GM12878 (cell line): ENCODE results near the gene FUT8. TPM values are rescaled to one million over a fixed set of nuclear protein-coding genes. Genes with fewer than 3 reads are reported as not detected.

ENCODE experiments used
- ATAC-seq: fragments of 200-7000 bp; cut with Tn5 transposase; 3 replicates; pipeline ENCODE4 v1.9.1; 2020; ENCODE audit warnings: mild to moderate bottlenecking, moderate library complexity
- BruUV-seq: library from RNA; stranded (reverse); fragments of 400-500 nt; replicated peaks from 2 replicates; lab custom pipeline; 2021; lab: Mats Ljungman, UMichigan
- CTCF ChIA-PET: fragments of 300-600 bp; sonication (Branson Sonifier 250); formaldehyde crosslinking; extraction: SDS; loops from one replicate; lab custom pipeline; 2021; ENCODE audit warnings: inconsistent platforms; lab: Yijun Ruan, JAX
- POLR2A ChIA-PET: fragments of 350-600 bp; formaldehyde crosslinking; extraction: SDS; loops from one replicate; lab custom pipeline; 2021; ENCODE audit warnings: inconsistent platforms; lab: Charles Lee
- RAD21 ChIA-PET: fragments of 300-600 bp; sonication (Branson Sonifier 250); formaldehyde crosslinking; loops from one replicate; lab custom pipeline; 2023; ENCODE audit warnings: antibody characterized with exemption; ENCODE audit not compliant: unreplicated experiment; lab: Charles Lee
- SMC1A ChIA-PET: fragments of 300-600 bp; sonication (Branson Sonifier 250); formaldehyde crosslinking; loops from one replicate; lab custom pipeline; 2023; ENCODE audit not compliant: unreplicated experiment, uncharacterized antibody; lab: Charles Lee
- DNase-seq: peaks from one replicate; pipeline ENCODE4 v3.0.0-alpha.2; 2011; ENCODE audit warnings: low read depth, low spot score
- FAIRE-seq: peaks from 3 replicates; lab custom pipeline; 2011; peaks lifted over from hg19 to GRCh38; lab: Jason Lieb, UNC
- H2AFZ ChIP-seq: 2 replicates; pipeline ENCODE4 v1.6.0; 2011; ENCODE audit warnings: low read depth, low read length, control low read depth; ENCODE audit not compliant: control insufficient read depth
- H3K27ac ChIP-seq: 2 replicates; pipeline ENCODE4 v1.5.1; 2011; ENCODE audit warnings: control low read depth; ENCODE audit not compliant: control insufficient read depth, insufficient read depth
- H3K27me3 ChIP-seq, 2 experiments: replicated peaks in 1 of 2; 2 replicates each; pipeline versions ENCODE4 v1.6.0 to v1.6.1; 2011; ENCODE audit warnings: low read length in 1 of 2; ENCODE audit not compliant: control insufficient read depth in 2 of 2, insufficient read depth in 2 of 2
- H3K36me3 ChIP-seq, 2 experiments: 2 replicates each; pipeline ENCODE4 v1.5.1; 2011; ENCODE audit warnings: low read length in 1 of 2; ENCODE audit not compliant: control insufficient read depth in 2 of 2, insufficient read depth in 2 of 2
- H3K4me1 ChIP-seq: 2 replicates; pipeline ENCODE4 v1.6.1; 2011; ENCODE audit warnings: mild to moderate bottlenecking, low read length, moderate library complexity, mixed read lengths; ENCODE audit not compliant: control insufficient read depth, insufficient read depth
- H3K4me2 ChIP-seq: 2 replicates; pipeline ENCODE4 v1.6.0; 2011; ENCODE audit warnings: control low read depth; ENCODE audit not compliant: control insufficient read depth, insufficient read depth
- H3K4me3 ChIP-seq: fragments of 200-600 bp; sonication (generic); 2 replicates; pipeline ENCODE4 v1.5.1; 2016
- H3K79me2 ChIP-seq: 2 replicates; pipeline ENCODE4 v1.6.0; 2011; ENCODE audit warnings: low read length; ENCODE audit not compliant: control insufficient read depth, insufficient read depth
- H3K9ac ChIP-seq: 2 replicates; pipeline ENCODE4 v1.8.0; 2011; ENCODE audit warnings: low read length, control low read depth, mixed read lengths; ENCODE audit not compliant: control insufficient read depth, insufficient read depth
- H3K9me3 ChIP-seq: replicated peaks from 3 replicates; pipeline ENCODE4 v1.5.1; 2011; ENCODE audit warnings: mild to moderate bottlenecking, low read length; ENCODE audit not compliant: control insufficient read depth, insufficient read depth
- H4K20me1 ChIP-seq: 2 replicates; pipeline ENCODE4 v1.6.0; 2011; ENCODE audit not compliant: control insufficient read depth, insufficient read depth
- IKZF1 ChIP-seq: fragments of 450-650 bp; conservative IDR thresholded peaks from 2 replicates; pipeline ENCODE4 v1.6.1; 2017; ENCODE audit warnings: antibody characterized with exemption, mild to moderate bottlenecking
- SMC3 ChIP-seq: IDR thresholded peaks from 2 replicates; pipeline ENCODE4 v1.6.1; 2011; ENCODE audit warnings: low read length, improper control_type of control experiment, borderline replicate concordance
- SPI1 ChIP-seq: IDR thresholded peaks from 2 replicates; pipeline ENCODE4 v1.6.1; 2011; ENCODE audit warnings: low read depth, mild to moderate bottlenecking, low read length, moderate library complexity, borderline replicate concordance; ENCODE audit not compliant: insufficient read depth
- ZSCAN29 ChIP-seq: fragments of 450-650 bp; IDR thresholded peaks from 2 replicates; pipeline ENCODE4 v1.6.1; 2017; ENCODE audit warnings: mild to moderate bottlenecking, moderate library complexity
- WGBS: methylation state at CpG from one replicate; pipeline ENCODE4 v1.1.6; 2016; ENCODE audit warnings: low lambda C conversion rate; ENCODE audit not compliant: insufficient replicate concordance, insufficient coverage; ENCODE audit errors: missing lambda C conversion rate; 5-methylcytosine and 5-hydroxymethylcytosine counted together
- in situ Hi-C: fragments of 300-500 bp; cut with MboI; formaldehyde crosslinking; loops from 9 replicates; pipeline ENCODE4 v1.14.3; 2018; ENCODE audit warnings: mixed read lengths
- intact Hi-C: fragments of 100-400 bp; cut with micrococcal nuclease; formaldehyde crosslinking; loops from one replicate; pipeline ENCODE4 v1.14.2; 2022; ENCODE audit not compliant: unreplicated experiment
- polyA plus RNA-seq, 11 experiments: library from polyadenylated mRNA; depleted of rRNA in 4 of 11; unstranded in 6 of 11; stranded (reverse) in 5 of 11; fragments of >200 nt; fragmentation: Nextera tagmentation in 4 of 11; fragmentation: Illumina TruSeq in 1 of 11; extraction: Ambion mirVana in 4 of 11; extraction: Trizol in 1 of 11; gene quantifications; 1 replicate in 1 of 11; 2 replicates in 10 of 11; pipeline versions ENCODE4 v1.2.1 to v1.2.3, GENCODE V29; 2011 to 2016; ENCODE audit warnings: inconsistent platforms in 2 of 11, missing spikeins in 2 of 11, low read depth in 1 of 11
- total RNA-seq, 4 experiments: library from RNA; depleted of rRNA in 3 of 4; stranded (reverse); fragments of >200 nt in 3 of 4; fragmentation: Illumina TruSeq in 1 of 4; extraction: Trizol in 1 of 4; gene quantifications; 2 replicates each; pipeline versions ENCODE4 v1.2.1 to v1.2.3, GENCODE V29; 2013 to 2021

The FUT8 gene
- total and polyA plus RNA-seq, 10 of the 15 experiments (the other 5 are each of a cell fraction or from before 2014, with no cell fraction given), result 21.3 to 106 (median 66.3) TPM

GRCh38 chr14:65470404-65470880, 57.9 kb downstream of the FUT8 start:
- peaks cover 17% of the 10 kb centered on the region for H3K4me1 ChIP-seq
- peak overlapping the region; percentile 59 for H3K27ac ChIP-seq
- peaks cover 5 to 6% of the 10 kb centered on the region in 2 experiments; a peak in 3 of 4 replicates for H3K36me3 ChIP-seq
- intact Hi-C loops (loop anchor here (10.0 kb wide), 1 partner anchor 246 kb away; no protein-coding TSS in a partner anchor), in situ Hi-C loops (no loop called here)
- WGBS, result 28% methylated on average over 11 of the region's 13 CpGs
- CTCF ChIA-PET, result interaction anchor here (0.9 kb wide), 1 partner anchor 10 kb away, joined by 3 read pairs; no protein-coding TSS in a partner anchor
- H3K27me3 ChIP-seq, result no peaks in the 10 kb centered on the region
- H3K79me2 ChIP-seq, result peaks cover 72% of the 10 kb centered on the region
- RAD21 ChIA-PET, result interaction anchor here (0.7 kb wide), 1 partner anchor 8 kb away, joined by 3 read pairs; no protein-coding TSS in a partner anchor
- peak overlapping the region; percentile 73; the same call in 1 of the 2 replicates for H3K4me2 ChIP-seq
- no TSS peak for BruUV-seq
- H3K9ac ChIP-seq, result peak overlapping the region; percentile 12; the same call in 1 of the 2 replicates
- POLR2A ChIA-PET, result no interaction called here
- H3K4me3 ChIP-seq, result peak overlapping the region; percentile 30; the same call in 1 of the 2 replicates
- ATAC-seq (peak; percentile 73), DNase-seq (no peak), FAIRE-seq (no peak)
- no peaks in the 10 kb centered on the region for H3K9me3 ChIP-seq
- H4K20me1 ChIP-seq, result no peaks in the 10 kb centered on the region
- SMC1A ChIA-PET, result interaction anchor here (0.6 to 1.6 kb wide), 3 partner anchors 19 to 55 kb away, joined by 3 to 5 read pairs (median 5); no protein-coding TSS in a partner anchor
- no peak overlapping the region; the same call in 1 of the 2 replicates for H2AFZ ChIP-seq
- no peak for TF ChIP-seq SMC3
- 0 out of 2 replicates have a peak, but pooled peaks have one; percentile 4 for TF ChIP-seq SPI1
- TF ChIP-seq ZSCAN29, result no peak
- 0 out of 2 replicates have a peak, but pooled peaks have one; percentile 4 for TF ChIP-seq IKZF1
